ENCODE data around the gene TCERG1L.
"Not testable (repeated sequence)": the region's sequence is repeated elsewhere in the genome, so short reads cannot be mapped to it uniquely, and the experiment has no call there.

The TCERG1L gene

GRCh38 chr10:131249238-131249954 lies 62.1 kb downstream of the TCERG1L start:
- no peak for DNase-seq (ENCODE audit: low read depth in 1 of 2, low spot score in 1 of 2)

- DNase-seq (ENCODE audit: low read depth in 1 of 2, low spot score in 1 of 2) = no peak
Measured at GRCh38 chr10:131248376-131249165, 63.0 kb downstream of the TCERG1L start.

GRCh38 chr10:131247873-131248272 lies 63.6 kb downstream of the TCERG1L start:
- no peak for DNase-seq (ENCODE audit: low read depth in 1 of 2, low spot score in 1 of 2)

GRCh38 chr10:131246775-131247174 lies 64.7 kb downstream of the TCERG1L start:
- DNase-seq (ENCODE audit: low read depth in 1 of 2, low spot score in 1 of 2) = no peak

- no peak for DNase-seq (ENCODE audit: low read depth in 1 of 2, low spot score in 1 of 2)
Measured at GRCh38 chr10:131246089-131246488, 65.4 kb downstream of the TCERG1L start.

- DNase-seq (ENCODE audit: low read depth in 1 of 2, low spot score in 1 of 2) = no peak
Measured at GRCh38 chr10:131245475-131246059, 66.0 kb downstream of the TCERG1L start.

- no peak for DNase-seq (ENCODE audit: low read depth in 1 of 2, low spot score in 1 of 2)
Measured at GRCh38 chr10:131244836-131245235, 66.7 kb downstream of the TCERG1L start.

- no peak for DNase-seq (ENCODE audit: low read depth in 1 of 2, low spot score in 1 of 2)
Measured at GRCh38 chr10:131243076-131243475, 68.4 kb downstream of the TCERG1L start.

- DNase-seq (ENCODE audit: low read depth in 1 of 2, low spot score in 1 of 2) = no peak
Measured at GRCh38 chr10:131242007-131242406, 69.5 kb downstream of the TCERG1L start.

- no peak for DNase-seq (ENCODE audit: low read depth in 1 of 2, low spot score in 1 of 2)
Measured at GRCh38 chr10:131240691-131241090, 70.8 kb downstream of the TCERG1L start.

- DNase-seq (ENCODE audit: low read depth in 1 of 2, low spot score in 1 of 2) = no peak
Measured at GRCh38 chr10:131239926-131240325, 71.6 kb downstream of the TCERG1L start.

GRCh38 chr10:131239450-131239849 lies 72.1 kb downstream of the TCERG1L start:
- no peak for DNase-seq (ENCODE audit: low read depth in 1 of 2, low spot score in 1 of 2)

GRCh38 chr10:131238669-131239280 lies 72.7 kb downstream of the TCERG1L start:
- no peak for DNase-seq (ENCODE audit: low read depth in 1 of 2, low spot score in 1 of 2)

GRCh38 chr10:131237991-131238651 lies 73.4 kb downstream of the TCERG1L start:
- no peak for DNase-seq (ENCODE audit: low read depth in 1 of 2, low spot score in 1 of 2)

GRCh38 chr10:131234606-131235005 lies 76.9 kb downstream of the TCERG1L start:
- DNase-seq (ENCODE audit: low read depth in 1 of 2, low spot score in 1 of 2) = not testable (repeated sequence)

- no peak for DNase-seq (ENCODE audit: low read depth in 1 of 2, low spot score in 1 of 2)
Measured at GRCh38 chr10:131233611-131234258, 77.8 kb downstream of the TCERG1L start.

- DNase-seq (ENCODE audit: low read depth in 1 of 2, low spot score in 1 of 2) = no peak
Measured at GRCh38 chr10:131231965-131232541, 79.5 kb downstream of the TCERG1L start.

GRCh38 chr10:131231323-131231964 lies 80.1 kb downstream of the TCERG1L start:
- no peak for DNase-seq (ENCODE audit: low read depth in 1 of 2, low spot score in 1 of 2)

GRCh38 chr10:131230641-131231322 lies 80.7 kb downstream of the TCERG1L start:
- no peak for DNase-seq (ENCODE audit: low read depth in 1 of 2, low spot score in 1 of 2)

Measured in stimulated activated CD4-positive, alpha-beta T cell treated with anti-CD3 and anti-CD28 coated beads, Interleukin-15, amount 100 ng/mL, for 1 hour (primary cell).